ENCODE measurements around the gene TBC1D2. TPM values are rescaled to one million over a fixed set of nuclear protein-coding genes. Genes with fewer than 3 reads are reported as not detected.

Gene TBC1D2
- total and polyA plus RNA-seq, 2 donors (not counting 3 experiments of a cell fraction or from before 2014, with no cell fraction given): 3.4 to 4.5 TPM

GRCh38 chr9:98229090-98229395 lies 26.4 kb downstream of the TBC1D2 start:
- dilution Hi-C loops (cut with MboI; ENCODE audit: extremely low pct_ligation_motif_present, low sequenced_read_pairs) (no loop called here), intact Hi-C loops (cut with micrococcal nuclease) (no loop called here)
- TF ChIP-seq POLR2A (IDR thresholded peaks at IDR 0.05; ENCODE audit: low read depth, low read length): no peak
- no peak for TF ChIP-seq JUN (IDR thresholded peaks at IDR 0.05; ENCODE audit: borderline replicate concordance, insufficient read depth, insufficient read length, low read depth)
- TF ChIP-seq POLR2AphosphoS5 (IDR thresholded peaks at IDR 0.05; ENCODE audit: insufficient read depth, low read depth, low read length): no peak
- TF ChIP-seq FOS (IDR thresholded peaks at IDR 0.05; ENCODE audit: borderline replicate concordance, insufficient read depth, low read length): no peak
- TF ChIP-seq GATA2 (IDR thresholded peaks at IDR 0.05; ENCODE audit: insufficient read depth, insufficient read length, low read depth, low read length): no peak
- TF ChIP-seq CTCF (IDR thresholded peaks at IDR 0.05; ENCODE audit: extremely low read depth in 1 of 2, insufficient read depth in 1 of 2, low read depth in 1 of 2, low read length in 2 of 2): no peak
- no peak for TF ChIP-seq MYC (IDR thresholded peaks at IDR 0.05; ENCODE audit: low read depth, low read length)
- TF ChIP-seq, protein P1, sequence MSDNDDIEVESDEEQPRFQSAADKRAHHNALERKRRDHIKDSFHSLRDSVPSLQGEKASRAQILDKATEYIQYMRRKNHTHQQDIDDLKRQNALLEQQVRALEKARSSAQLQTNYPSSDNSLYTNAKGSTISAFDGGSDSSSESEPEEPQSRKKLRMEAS (IDR thresholded peaks at IDR 0.05; ENCODE audit: insufficient read depth, insufficient read length): no peak
- no peak for TF ChIP-seq EZH2 (IDR thresholded peaks at IDR 0.05; ENCODE audit: borderline replicate concordance, low read depth, low read length, severe bottlenecking)
- Histone ChIP-seq H3K79me2 (ENCODE audit: control insufficient read depth, insufficient read depth, low read length) (no peaks in the 10 kb centered on the region), H3K9me3 (replicated peaks; ENCODE audit: control insufficient read depth, insufficient read depth, low read length) (no peaks in the 10 kb centered on the region), H3K27me3 (ENCODE audit: control insufficient read depth in 2 of 2, insufficient read depth in 2 of 2, low read length in 2 of 2) (no peaks in the 10 kb centered on the region), H4K20me1 (replicated peaks; ENCODE audit: control insufficient read depth, extremely low read depth, insufficient read depth, low read length) (no peaks in the 10 kb centered on the region), H2AFZ (ENCODE audit: low read depth, low read length) (no peak overlapping the region), H3K4me3 (replicated peaks in 1 of 3; ENCODE audit: insufficient read depth in 1 of 3, low read depth in 1 of 3, low read length in 3 of 3) (no peak overlapping the region), H3K36me3 (ENCODE audit: control insufficient read depth in 2 of 2, extremely low read depth in 1 of 2, insufficient read depth in 2 of 2, low read length in 2 of 2) (no peaks in the 10 kb centered on the region), H3K27ac (ENCODE audit: insufficient read depth, low read depth, low read length) (no peak overlapping the region), H3K9ac (replicated peaks; ENCODE audit: extremely low read depth, insufficient read depth, low read length) (no peak overlapping the region), H3K4me2 (ENCODE audit: insufficient read depth, low read length) (no peak overlapping the region), H3K4me1 (ENCODE audit: control insufficient read depth, extremely low read depth, insufficient read depth, low read length) (no peaks in the 10 kb centered on the region), H3K9me1 (replicated peaks; ENCODE audit: control insufficient read depth, extremely low read depth, insufficient read depth, low read length) (no peaks in the 10 kb centered on the region)
- ChIA-PET POLR2A (no interaction called here), CTCF (interaction anchor here (1.3 kb wide), 1 partner anchor 12 kb away, joined by 3 read pairs; no protein-coding TSS in a partner anchor)
- BruUV-seq (replicated peaks): no TSS peak
- FAIRE-seq (no peak), DNase-seq (ENCODE audit: low read depth, low spot score) (no peak)

Data from endothelial cell of umbilical vein (primary cell).